Measurements from ENCODE around the gene FOXP1.

DNA sequence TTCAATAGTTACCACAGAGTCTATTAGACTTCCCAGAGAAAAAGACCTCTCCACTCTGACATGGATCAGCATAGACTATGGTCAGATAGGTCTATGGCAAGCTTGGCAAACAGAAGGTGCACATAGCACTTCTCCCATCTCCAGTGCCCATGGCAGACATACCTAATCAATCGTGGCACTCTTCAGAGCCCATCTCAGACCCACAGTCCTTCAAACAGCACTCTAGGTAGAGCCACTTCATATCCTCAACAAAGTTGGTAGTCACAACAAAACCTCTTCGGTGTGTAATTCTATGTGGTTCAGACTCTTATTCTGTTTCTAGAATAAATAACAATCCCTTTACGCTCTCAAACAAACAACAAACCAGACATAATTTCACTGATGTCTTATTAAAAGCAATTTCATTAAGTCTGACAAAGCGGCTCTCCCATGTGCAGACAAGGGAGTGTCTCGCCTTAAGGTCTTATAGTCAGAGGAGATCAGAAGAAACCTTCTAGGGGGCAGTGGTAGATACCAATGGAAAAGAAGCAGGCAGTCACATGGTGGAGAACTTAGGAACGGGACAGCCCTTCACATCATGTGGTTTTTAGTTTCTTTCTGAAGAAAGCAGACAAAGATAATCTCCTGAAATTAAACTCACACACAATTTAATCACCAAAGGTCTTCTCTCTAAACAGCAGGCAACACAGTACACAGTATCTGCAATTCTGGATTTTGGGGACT lies 483.4 kb downstream of the FOXP1 start:
- TF ChIP-seq, protein P1, sequence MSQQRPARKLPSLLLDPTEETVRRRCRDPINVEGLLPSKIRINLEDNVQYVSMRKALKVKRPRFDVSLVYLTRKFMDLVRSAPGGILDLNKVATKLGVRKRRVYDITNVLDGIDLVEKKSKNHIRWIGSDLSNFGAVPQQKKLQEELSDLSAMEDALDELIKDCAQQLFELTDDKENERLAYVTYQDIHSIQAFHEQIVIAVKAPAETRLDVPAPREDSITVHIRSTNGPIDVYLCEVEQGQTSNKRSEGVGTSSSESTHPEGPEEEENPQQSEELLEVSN (IDR thresholded peaks at IDR 0.05; ENCODE audit: borderline replicate concordance in 1 of 2, extremely low read depth in 1 of 2, insufficient read depth in 1 of 2, insufficient read length in 1 of 2, low read depth in 1 of 2, low read length in 1 of 2, poor library complexity in 1 of 2, severe bottlenecking in 1 of 2) = no peak
- TF ChIP-seq ZNF282 (CRISPR knock-in tag; IDR thresholded peaks at IDR 0.05) (no peak), XRCC4 (IDR thresholded peaks at IDR 0.05; ENCODE audit: extremely low read depth, insufficient read depth, insufficient read length) (no peak), SMARCA4 (IDR thresholded peaks at IDR 0.05) (no peak), SMAD3 (CRISPR knock-in tag; conservative IDR thresholded peaks at IDR 0.05) (no peak), ESRRA (IDR thresholded peaks at IDR 0.05; ENCODE audit: borderline replicate concordance, low read depth) (no peak), POLR2AphosphoS5 (IDR thresholded peaks at IDR 0.05; ENCODE audit: control insufficient read depth, insufficient read depth, low read depth, low read length) (no peak)
- TF ChIP-seq, protein P2, sequence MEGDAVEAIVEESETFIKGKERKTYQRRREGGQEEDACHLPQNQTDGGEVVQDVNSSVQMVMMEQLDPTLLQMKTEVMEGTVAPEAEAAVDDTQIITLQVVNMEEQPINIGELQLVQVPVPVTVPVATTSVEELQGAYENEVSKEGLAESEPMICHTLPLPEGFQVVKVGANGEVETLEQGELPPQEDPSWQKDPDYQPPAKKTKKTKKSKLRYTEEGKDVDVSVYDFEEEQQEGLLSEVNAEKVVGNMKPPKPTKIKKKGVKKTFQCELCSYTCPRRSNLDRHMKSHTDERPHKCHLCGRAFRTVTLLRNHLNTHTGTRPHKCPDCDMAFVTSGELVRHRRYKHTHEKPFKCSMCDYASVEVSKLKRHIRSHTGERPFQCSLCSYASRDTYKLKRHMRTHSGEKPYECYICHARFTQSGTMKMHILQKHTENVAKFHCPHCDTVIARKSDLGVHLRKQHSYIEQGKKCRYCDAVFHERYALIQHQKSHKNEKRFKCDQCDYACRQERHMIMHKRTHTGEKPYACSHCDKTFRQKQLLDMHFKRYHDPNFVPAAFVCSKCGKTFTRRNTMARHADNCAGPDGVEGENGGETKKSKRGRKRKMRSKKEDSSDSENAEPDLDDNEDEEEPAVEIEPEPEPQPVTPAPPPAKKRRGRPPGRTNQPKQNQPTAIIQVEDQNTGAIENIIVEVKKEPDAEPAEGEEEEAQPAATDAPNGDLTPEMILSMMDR (IDR thresholded peaks at IDR 0.05 in 2 of 3, conservative IDR thresholded peaks at IDR 0.05 in 1 of 3; ENCODE audit: insufficient read depth in 2 of 3, low read depth in 1 of 3, low read length in 3 of 3) = no peak
- TF ChIP-seq, protein P3, sequence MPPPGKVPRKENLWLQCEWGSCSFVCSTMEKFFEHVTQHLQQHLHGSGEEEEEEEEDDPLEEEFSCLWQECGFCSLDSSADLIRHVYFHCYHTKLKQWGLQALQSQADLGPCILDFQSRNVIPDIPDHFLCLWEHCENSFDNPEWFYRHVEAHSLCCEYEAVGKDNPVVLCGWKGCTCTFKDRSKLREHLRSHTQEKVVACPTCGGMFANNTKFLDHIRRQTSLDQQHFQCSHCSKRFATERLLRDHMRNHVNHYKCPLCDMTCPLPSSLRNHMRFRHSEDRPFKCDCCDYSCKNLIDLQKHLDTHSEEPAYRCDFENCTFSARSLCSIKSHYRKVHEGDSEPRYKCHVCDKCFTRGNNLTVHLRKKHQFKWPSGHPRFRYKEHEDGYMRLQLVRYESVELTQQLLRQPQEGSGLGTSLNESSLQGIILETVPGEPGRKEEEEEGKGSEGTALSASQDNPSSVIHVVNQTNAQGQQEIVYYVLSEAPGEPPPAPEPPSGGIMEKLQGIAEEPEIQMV (tag; conservative IDR thresholded peaks at IDR 0.05; ENCODE audit: low read depth) = no peak
